CD14-positive monocyte (primary cell): ENCODE measurements around the gene TRIM41. TPM values are rescaled to one million over a fixed set of nuclear protein-coding genes. Genes with fewer than 3 reads are reported as not detected.
"Not testable (repeated sequence)": the region's sequence is repeated elsewhere in the genome, so short reads cannot be mapped to it uniquely, and the experiment has no call there.

Source experiments
- DNase-seq, 3 donors: peaks; one replicate each; pipeline ENCODE4 v3.0.0-alpha.2; 2011 to 2022
- H2AFZ ChIP-seq: 2 replicates; pipeline ENCODE4 v1.6.0; 2012; ENCODE audit warnings: mild to moderate bottlenecking, low read depth, low read length, inconsistent platforms; ENCODE audit not compliant: insufficient read depth, poor library complexity, severe bottlenecking
- H3K27ac ChIP-seq, 2 donors: 1 replicate in 1 of 2; 2 replicates in 1 of 2; pipeline ENCODE4 v1.5.1; 2012 to 2013; ENCODE audit warnings: low read length in 2 of 2, control low read depth in 1 of 2, inconsistent platforms in 1 of 2, low read depth in 1 of 2, mild to moderate bottlenecking in 1 of 2
- H3K27me3 ChIP-seq, 2 donors: one replicate each; pipeline versions ENCODE4 v1.6.0 to v1.6.1; 2011 to 2013; ENCODE audit warnings: low read length in 2 of 2; ENCODE audit not compliant: control insufficient read depth in 2 of 2, insufficient read depth in 2 of 2
- H3K36me3 ChIP-seq, 2 donors: replicated peaks in 1 of 2; 1 replicate in 1 of 2; 2 replicates in 1 of 2; pipeline versions ENCODE4 v1.5.1 to v1.6.1; 2012 to 2013; ENCODE audit warnings: low read length in 2 of 2, control low read depth in 1 of 2, inconsistent platforms in 1 of 2, mild to moderate bottlenecking in 1 of 2; ENCODE audit not compliant: insufficient read depth in 2 of 2, control insufficient read depth in 1 of 2
- H3K4me1 ChIP-seq, 2 donors: 1 replicate in 1 of 2; 2 replicates in 1 of 2; pipeline versions ENCODE4 v1.5.1 to v1.6.1; 2012 to 2013; ENCODE audit warnings: low read length in 2 of 2, control low read depth in 1 of 2, inconsistent platforms in 1 of 2, mild to moderate bottlenecking in 1 of 2, moderate library complexity in 1 of 2; ENCODE audit not compliant: insufficient read depth in 2 of 2, control insufficient read depth in 1 of 2
- H3K4me2 ChIP-seq: replicated peaks from 2 replicates; pipeline ENCODE3; 2012; ENCODE audit warnings: low read length, moderate library complexity, mild to moderate bottlenecking; ENCODE audit not compliant: poor library complexity, severe bottlenecking; ENCODE audit errors: extremely low read depth
- H3K4me3 ChIP-seq, 3 experiments: fragments of 200-600 bp in 1 of 3; sonication (generic) in 1 of 3; replicated peaks in 1 of 3; 1 replicate in 2 of 3; 2 replicates in 1 of 3; pipeline ENCODE4 v1.5.1; 2011 to 2013; ENCODE audit warnings: low read length in 3 of 3, mild to moderate bottlenecking in 3 of 3, control low read depth in 2 of 3, low read depth in 2 of 3, inconsistent platforms in 1 of 3, moderate library complexity in 1 of 3
- H3K79me2 ChIP-seq: 2 replicates; pipeline ENCODE4 v1.6.0; 2012; ENCODE audit warnings: mild to moderate bottlenecking, control low read depth, inconsistent platforms, low read length, moderate library complexity; ENCODE audit not compliant: insufficient read depth
- H3K9ac ChIP-seq: 2 replicates; pipeline ENCODE4 v1.6.0; 2017; ENCODE audit warnings: low read length, mild to moderate bottlenecking; ENCODE audit not compliant: insufficient read depth, poor library complexity, severe bottlenecking
- H3K9me3 ChIP-seq, 2 donors: replicated peaks in 1 of 2; 1 replicate in 1 of 2; 2 replicates in 1 of 2; pipeline versions ENCODE4 v1.5.1 to v1.6.1; 2012 to 2013; ENCODE audit warnings: low read length in 2 of 2, control low read depth in 1 of 2; ENCODE audit not compliant: control insufficient read depth in 1 of 2, insufficient read depth in 1 of 2
- H4K20me1 ChIP-seq: 2 replicates; pipeline ENCODE4 v1.6.0; 2012; ENCODE audit warnings: mild to moderate bottlenecking, low read length, control low read depth, moderate library complexity; ENCODE audit not compliant: insufficient read depth
- H3K27ac Mint-ChIP-seq, 7 donors: one replicate each; pipeline ENCODE4 v1.8.0; 2020; ENCODE audit warnings: mild to moderate bottlenecking in 7 of 7, mixed read lengths in 7 of 7, moderate library complexity in 6 of 7, inconsistent platforms in 2 of 7
- H3K27me3 Mint-ChIP-seq, 3 donors: one replicate each; pipeline ENCODE4 v1.8.0; 2021 to 2022; ENCODE audit warnings: low read depth in 3 of 3, mild to moderate bottlenecking in 3 of 3, mixed read lengths in 3 of 3, moderate library complexity in 3 of 3, inconsistent platforms in 1 of 3
- H3K36me3 Mint-ChIP-seq, 2 donors: one replicate each; pipeline ENCODE4 v1.8.0; 2020; ENCODE audit warnings: mixed read lengths in 2 of 2, inconsistent platforms in 1 of 2, mild to moderate bottlenecking in 1 of 2
- H3K4me1 Mint-ChIP-seq: one replicate; pipeline ENCODE4 v1.8.0; 2020; ENCODE audit warnings: mild to moderate bottlenecking, mixed read lengths
- H3K4me3 Mint-ChIP-seq, 2 donors: one replicate each; pipeline ENCODE4 v1.8.0; 2020; ENCODE audit warnings: mild to moderate bottlenecking in 2 of 2, mixed read lengths in 2 of 2, moderate library complexity in 1 of 2
- H3K9me3 Mint-ChIP-seq, 7 donors: one replicate each; pipeline ENCODE4 v1.8.0; 2020 to 2022; ENCODE audit warnings: mixed read lengths in 7 of 7, mild to moderate bottlenecking in 6 of 7, moderate library complexity in 6 of 7, inconsistent platforms in 2 of 7
- CTCF ChIP-seq: fragments of 200-600 bp; IDR thresholded peaks from one replicate; pipeline ENCODE4 v1.8.0; 2022; ENCODE audit warnings: antibody characterized with exemption, mild to moderate bottlenecking
- whole genome bisulfite sequencing: methylation state at CpG from one replicate; pipeline ENCODE4 v1.1.5; 2013; ENCODE audit warnings: missing lambda C conversion rate; ENCODE audit not compliant: insufficient coverage; 5-methylcytosine and 5-hydroxymethylcytosine counted together
- intact Hi-C, 2 donors: fragments of 100-400 bp; cut with micrococcal nuclease; formaldehyde crosslinking; loops; one replicate each; pipeline versions ENCODE4 v1.15.0 to v1.15.1; 2023
- polyA plus RNA-seq, 3 donors: library from polyadenylated mRNA; depleted of rRNA in 1 of 3; unstranded in 2 of 3; stranded (reverse) in 1 of 3; fragments of 300-500 nt in 2 of 3; fragments of >200 nt in 1 of 3; fragmentation: Illumina TruSeq in 2 of 3; gene quantifications; 1 replicate in 2 of 3; 2 replicates in 1 of 3; pipeline ENCODE4 v1.2.3, GENCODE V29; 2012 to 2021

TRIM41 gene
- polyA plus RNA-seq, 3 donors, result 0.12 to 26.4 (median 0.24) TPM

GRCh38 chr5:181267907-181268306 lies 44.8 kb downstream of the TRIM41 start:
- H3K27ac ChIP-seq, H4K20me1 ChIP-seq, H3K9me3 ChIP-seq, H3K27me3 Mint-ChIP-seq, H3K4me1 Mint-ChIP-seq, H3K9ac ChIP-seq, H3K9me3 Mint-ChIP-seq, H3K36me3 ChIP-seq, H3K79me2 ChIP-seq, DNase-seq, H3K27me3 ChIP-seq, H3K4me3 ChIP-seq, H3K4me2 ChIP-seq, H3K4me1 ChIP-seq, intact Hi-C loops, H2AFZ ChIP-seq, H3K4me3 Mint-ChIP-seq: not testable (repeated sequence)
- Mint-ChIP-seq H3K27ac (peak overlapping the region in 1 of 7 donors; percentile 53), H3K36me3 (peaks cover 10 to 15% of the 10 kb centered on the region in 2 donors)
- WGBS, result 100% methylated on average over 4 of the region's 12 CpGs

GRCh38 chr5:181271081-181271480 lies 48.0 kb downstream of the TRIM41 start:
- H3K9me3 ChIP-seq, result no peaks in the 10 kb centered on the region
- H3K36me3 ChIP-seq, result no peaks in the 10 kb centered on the region
- no peaks in the 10 kb centered on the region for H3K4me1 ChIP-seq
- Mint-ChIP-seq H3K27me3 (peaks cover 4 to 7% (median 6%) of the 10 kb centered on the region in 3 donors), H3K27ac (no peak overlapping the region), H3K4me1 (peaks cover 2% of the 10 kb centered on the region), H3K36me3 (no peaks in the 10 kb centered on the region), H3K4me3 (no peak overlapping the region), H3K9me3 (peaks cover 0 to 4% (median 0%) of the 10 kb centered on the region in 7 donors)
- no peak overlapping the region for H3K4me3 ChIP-seq
- no peaks in the 10 kb centered on the region for H4K20me1 ChIP-seq
- H3K27me3 ChIP-seq, result no peaks in the 10 kb centered on the region
- H3K4me2 ChIP-seq, result no peak overlapping the region
- H3K9ac ChIP-seq, result no peak overlapping the region
- intact Hi-C loops, result no loop called here
- H2AFZ ChIP-seq, result no peak overlapping the region
- no peak for DNase-seq
- WGBS, result no CpG with 5 or more reads among the region's 3 CpGs
- no peaks in the 10 kb centered on the region for H3K79me2 ChIP-seq
- no peak for TF ChIP-seq CTCF
- no peak overlapping the region for H3K27ac ChIP-seq
